22Rv1 (cell line): Measurements from ENCODE around the gene SPATS2L.

ENCODE experiments used
- ZFX ChIP-seq: fragments of 450-650 bp; IDR thresholded peaks from 2 replicates; pipeline ENCODE4 v1.6.1; 2017; ENCODE audit warnings: antibody characterized with exemption, borderline replicate concordance
- TF ChIP-seq, protein P1 (sequence below): fragments of 450-650 bp; IDR thresholded peaks from 2 replicates; pipeline ENCODE4 v1.5.1; 2017; ENCODE audit warnings: mild to moderate bottlenecking

DNA sequence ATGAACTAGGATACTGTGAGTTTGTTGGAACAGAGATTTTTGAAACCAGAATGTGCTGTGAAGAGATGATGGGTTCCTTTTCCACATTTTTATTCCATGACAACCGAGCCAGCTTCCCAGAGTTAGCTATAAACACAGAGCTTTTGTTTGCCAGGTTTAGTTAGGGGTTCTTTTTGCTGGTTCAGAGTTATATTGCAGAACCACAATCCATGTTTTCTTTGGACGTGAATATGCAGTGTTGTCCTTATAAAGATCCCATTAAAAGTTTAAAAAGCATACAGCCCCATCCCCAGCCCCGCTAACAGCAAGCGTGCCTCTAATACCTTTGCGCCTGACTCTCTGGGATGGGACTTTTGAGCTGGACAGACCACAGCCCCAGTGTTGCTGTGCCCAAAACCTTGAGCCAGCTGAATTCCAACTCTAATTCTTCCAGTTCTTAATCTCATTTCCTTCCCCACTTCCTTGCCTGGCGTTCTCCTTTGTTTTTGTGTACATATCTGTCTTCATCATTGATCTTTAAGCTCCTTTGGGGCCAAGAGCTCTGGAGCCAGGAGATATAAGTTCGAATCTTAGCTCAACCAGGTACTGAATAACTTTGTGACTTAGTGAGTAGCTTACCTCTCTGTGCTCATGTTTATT is 72.3 kb downstream of the SPATS2L start:
- TF ChIP-seq, protein P1, sequence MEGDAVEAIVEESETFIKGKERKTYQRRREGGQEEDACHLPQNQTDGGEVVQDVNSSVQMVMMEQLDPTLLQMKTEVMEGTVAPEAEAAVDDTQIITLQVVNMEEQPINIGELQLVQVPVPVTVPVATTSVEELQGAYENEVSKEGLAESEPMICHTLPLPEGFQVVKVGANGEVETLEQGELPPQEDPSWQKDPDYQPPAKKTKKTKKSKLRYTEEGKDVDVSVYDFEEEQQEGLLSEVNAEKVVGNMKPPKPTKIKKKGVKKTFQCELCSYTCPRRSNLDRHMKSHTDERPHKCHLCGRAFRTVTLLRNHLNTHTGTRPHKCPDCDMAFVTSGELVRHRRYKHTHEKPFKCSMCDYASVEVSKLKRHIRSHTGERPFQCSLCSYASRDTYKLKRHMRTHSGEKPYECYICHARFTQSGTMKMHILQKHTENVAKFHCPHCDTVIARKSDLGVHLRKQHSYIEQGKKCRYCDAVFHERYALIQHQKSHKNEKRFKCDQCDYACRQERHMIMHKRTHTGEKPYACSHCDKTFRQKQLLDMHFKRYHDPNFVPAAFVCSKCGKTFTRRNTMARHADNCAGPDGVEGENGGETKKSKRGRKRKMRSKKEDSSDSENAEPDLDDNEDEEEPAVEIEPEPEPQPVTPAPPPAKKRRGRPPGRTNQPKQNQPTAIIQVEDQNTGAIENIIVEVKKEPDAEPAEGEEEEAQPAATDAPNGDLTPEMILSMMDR: no peak
- no peak for TF ChIP-seq ZFX
